ENCODE measurements around the gene SPACA7. TPM values are rescaled to one million over a fixed set of nuclear protein-coding genes. Genes with fewer than 3 reads are reported as not detected.

Gene SPACA7
- total RNA-seq, 4 donors from 2014 or later: not detected

GRCh38 chr13:112345826-112346172 lies 30.4 kb upstream of the SPACA7 start:
- H3K27me3 ChIP-seq: no peaks in the 10 kb centered on the region
- intact Hi-C loops (cut with DNase I; ENCODE audit: low total_unique reads): no loop called here
- no peak for TF ChIP-seq POLR2A (IDR thresholded peaks at IDR 0.05)
- TF ChIP-seq, protein P1, sequence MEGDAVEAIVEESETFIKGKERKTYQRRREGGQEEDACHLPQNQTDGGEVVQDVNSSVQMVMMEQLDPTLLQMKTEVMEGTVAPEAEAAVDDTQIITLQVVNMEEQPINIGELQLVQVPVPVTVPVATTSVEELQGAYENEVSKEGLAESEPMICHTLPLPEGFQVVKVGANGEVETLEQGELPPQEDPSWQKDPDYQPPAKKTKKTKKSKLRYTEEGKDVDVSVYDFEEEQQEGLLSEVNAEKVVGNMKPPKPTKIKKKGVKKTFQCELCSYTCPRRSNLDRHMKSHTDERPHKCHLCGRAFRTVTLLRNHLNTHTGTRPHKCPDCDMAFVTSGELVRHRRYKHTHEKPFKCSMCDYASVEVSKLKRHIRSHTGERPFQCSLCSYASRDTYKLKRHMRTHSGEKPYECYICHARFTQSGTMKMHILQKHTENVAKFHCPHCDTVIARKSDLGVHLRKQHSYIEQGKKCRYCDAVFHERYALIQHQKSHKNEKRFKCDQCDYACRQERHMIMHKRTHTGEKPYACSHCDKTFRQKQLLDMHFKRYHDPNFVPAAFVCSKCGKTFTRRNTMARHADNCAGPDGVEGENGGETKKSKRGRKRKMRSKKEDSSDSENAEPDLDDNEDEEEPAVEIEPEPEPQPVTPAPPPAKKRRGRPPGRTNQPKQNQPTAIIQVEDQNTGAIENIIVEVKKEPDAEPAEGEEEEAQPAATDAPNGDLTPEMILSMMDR (IDR thresholded peaks at IDR 0.05): no peak
- H3K27ac ChIP-seq: no peak overlapping the region
- DNase-seq: no peak
- H3K4me1 ChIP-seq: no peaks in the 10 kb centered on the region
- no peaks in the 10 kb centered on the region for H3K9me3 ChIP-seq
- no peak overlapping the region for H3K4me3 ChIP-seq
- no peaks in the 10 kb centered on the region for H3K36me3 ChIP-seq

- no peaks in the 10 kb centered on the region for H3K9me3 ChIP-seq
- H3K4me1 ChIP-seq: no peaks in the 10 kb centered on the region
- H3K27ac ChIP-seq: no peak overlapping the region
- no peaks in the 10 kb centered on the region for H3K36me3 ChIP-seq
- intact Hi-C loops (cut with DNase I; ENCODE audit: low total_unique reads): no loop called here
- no peak for DNase-seq
- no peaks in the 10 kb centered on the region for H3K27me3 ChIP-seq
- TF ChIP-seq, protein P1 (IDR thresholded peaks at IDR 0.05): no peak
- TF ChIP-seq POLR2A (IDR thresholded peaks at IDR 0.05): no peak
- no peak overlapping the region for H3K4me3 ChIP-seq
Measured at GRCh38 chr13:112346173-112346898, 29.8 kb upstream of the SPACA7 start.

DNA sequence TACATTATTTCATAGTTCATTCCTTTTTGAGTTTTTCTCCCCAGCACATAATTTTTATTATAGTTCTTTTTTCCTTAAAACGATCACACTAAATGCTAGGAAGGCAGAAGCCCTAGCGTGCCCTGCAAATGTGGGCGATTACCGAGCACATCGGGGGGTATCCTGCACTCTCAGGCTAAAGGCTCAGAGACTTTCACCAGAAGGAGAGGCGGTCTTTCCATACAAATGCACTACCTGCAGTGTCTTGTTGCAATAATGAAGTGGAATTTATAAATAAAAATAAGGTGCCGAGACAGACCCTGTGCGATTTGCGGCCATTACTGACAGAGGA lies 29.3 kb upstream of the SPACA7 start:
- Histone ChIP-seq H3K4me1 (no peaks in the 10 kb centered on the region), H3K27ac (no peak overlapping the region), H3K36me3 (no peaks in the 10 kb centered on the region), H3K27me3 (no peaks in the 10 kb centered on the region), H3K4me3 (no peak overlapping the region), H3K9me3 (no peaks in the 10 kb centered on the region)
- TF ChIP-seq, protein P1 (IDR thresholded peaks at IDR 0.05): no peak
- no peak for TF ChIP-seq POLR2A (IDR thresholded peaks at IDR 0.05)
- intact Hi-C loops (cut with DNase I; ENCODE audit: low total_unique reads): no loop called here
- DNase-seq: no peak

DNA sequence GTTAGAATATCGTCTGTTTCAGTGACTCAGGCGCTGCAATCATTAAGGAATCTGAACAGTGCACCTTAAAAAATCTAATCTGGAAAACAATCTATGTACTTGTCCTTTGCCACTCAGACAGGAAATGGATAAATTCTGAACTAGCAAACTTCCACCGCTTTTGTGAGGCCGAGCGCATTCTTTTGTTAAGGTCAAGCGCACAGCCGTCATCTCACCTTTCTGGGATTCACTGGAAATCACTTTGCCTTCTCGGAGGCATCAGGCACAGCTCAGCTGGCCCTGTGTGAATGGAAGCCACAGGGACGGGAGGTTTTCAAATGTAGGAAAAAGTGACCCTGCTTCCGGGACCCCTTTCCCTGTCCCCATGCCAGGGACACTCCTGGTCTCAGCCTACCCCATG lies 28.2 kb upstream of the SPACA7 start:
- intact Hi-C loops (cut with DNase I; ENCODE audit: low total_unique reads): no loop called here
- Histone ChIP-seq H3K27me3 (no peaks in the 10 kb centered on the region), H3K36me3 (no peaks in the 10 kb centered on the region)

GRCh38 chr13:112348642-112349345 lies 27.4 kb upstream of the SPACA7 start:
- Histone ChIP-seq H3K4me3 (no peak overlapping the region), H3K36me3 (no peaks in the 10 kb centered on the region), H3K4me1 (no peaks in the 10 kb centered on the region), H3K9me3 (no peaks in the 10 kb centered on the region), H3K27ac (no peak overlapping the region), H3K27me3 (no peaks in the 10 kb centered on the region)
- intact Hi-C loops (cut with DNase I; ENCODE audit: low total_unique reads): no loop called here
- no peak for DNase-seq
- no peak for TF ChIP-seq POLR2A (IDR thresholded peaks at IDR 0.05)
- TF ChIP-seq, protein P1 (IDR thresholded peaks at IDR 0.05): no peak

More for the DNA sequence above, 28.2 kb upstream of the SPACA7 start:
- Histone ChIP-seq H3K27ac (no peak overlapping the region), H3K9me3 (no peaks in the 10 kb centered on the region), H3K4me3 (no peak overlapping the region), H3K4me1 (no peaks in the 10 kb centered on the region)
- no peak for DNase-seq
- TF ChIP-seq, protein P1 (IDR thresholded peaks at IDR 0.05): no peak
- no peak for TF ChIP-seq POLR2A (IDR thresholded peaks at IDR 0.05)

Measured in uterus (tissue), 4 donors.